ENCODE measurements around the gene NFATC2. TPM values are rescaled to one million over a fixed set of nuclear protein-coding genes. Genes with fewer than 3 reads are reported as not detected.
A peak's percentile ranks its signal among the peaks of the same experiment; 100 is the strongest.
"Not testable (repeated sequence)": the region's sequence is repeated elsewhere in the genome, so short reads cannot be mapped to it uniquely, and the experiment has no call there.

NFATC2 gene
- total RNA-seq, 4 donors from 2014 or later = 8.8 to 15.6 (median 13.0) TPM

GRCh38 chr20:51462566-51463276, 79.8 kb downstream of the NFATC2 start:
- 24% methylated on average over 11 of the region's 12 CpGs for WGBS
- H3K27ac ChIP-seq (replicated peaks in 1 of 4) = peak overlapping the region; percentile 33 to 53 (median 42)
- H3K36me3 ChIP-seq = peaks cover 0 to 4% (median 2%) of the 10 kb centered on the region in 4 donors
- no peaks in the 10 kb centered on the region for H3K27me3 ChIP-seq
- no peaks in the 10 kb centered on the region for H3K9me3 ChIP-seq
- intact Hi-C loops (cut with DNase I) = no loop called here
- DNase-seq (ENCODE audit: extremely low spot score) = no peak
- H3K4me3 ChIP-seq = no peak overlapping the region
- H3K4me1 ChIP-seq = peaks cover 10 to 18% (median 17%) of the 10 kb centered on the region in 4 donors
- TF ChIP-seq POLR2A (IDR thresholded peaks at IDR 0.05; ENCODE audit: low read depth) = no peak
- TF ChIP-seq CTCF (IDR thresholded peaks at IDR 0.05) = no peak
- TF ChIP-seq EP300 (IDR thresholded peaks at IDR 0.05) = no peak
- TF ChIP-seq POLR2AphosphoS5 (IDR thresholded peaks at IDR 0.05) = peak in 1 of 2 donors; percentile 54

- H3K27me3 ChIP-seq; H3K27ac ChIP-seq (replicated peaks in 1 of 4); H3K9me3 ChIP-seq; DNase-seq (ENCODE audit: extremely low spot score); intact Hi-C loops (cut with DNase I); H3K36me3 ChIP-seq; H3K4me3 ChIP-seq: not testable (repeated sequence)
- WGBS = 94% methylated on average over 5 of the region's 5 CpGs
- peaks cover 17 to 27% (median 26%) of the 10 kb centered on the region in 4 donors for H3K4me1 ChIP-seq
Observed at GRCh38 chr20:51461846-51462245, 80.7 kb downstream of the NFATC2 start.

- H3K27ac ChIP-seq (replicated peaks in 1 of 4) = no peak overlapping the region
- peaks cover 0 to 4% (median 2%) of the 10 kb centered on the region in 4 donors for H3K36me3 ChIP-seq
- H3K4me1 ChIP-seq = peaks cover 22 to 32% (median 31%) of the 10 kb centered on the region in 4 donors
- no peaks in the 10 kb centered on the region for H3K9me3 ChIP-seq
- 97% methylated on average over 8 of the region's 8 CpGs for WGBS
- TF ChIP-seq POLR2AphosphoS5 (IDR thresholded peaks at IDR 0.05) (no peak), CTCF (IDR thresholded peaks at IDR 0.05) (no peak), POLR2A (IDR thresholded peaks at IDR 0.05; ENCODE audit: low read depth) (no peak), EP300 (IDR thresholded peaks at IDR 0.05) (no peak)
- no peak overlapping the region for H3K4me3 ChIP-seq
- no peaks in the 10 kb centered on the region for H3K27me3 ChIP-seq
- intact Hi-C loops (cut with DNase I) = no loop called here
- no peak for DNase-seq (ENCODE audit: extremely low spot score)
Observed at GRCh38 chr20:51461306-51461705, 81.2 kb downstream of the NFATC2 start.

GRCh38 chr20:51460569-51461265, 81.8 kb downstream of the NFATC2 start:
- peaks cover 27 to 37% (median 36%) of the 10 kb centered on the region in 4 donors for H3K4me1 ChIP-seq
- no peaks in the 10 kb centered on the region for H3K27me3 ChIP-seq
- H3K9me3 ChIP-seq = no peaks in the 10 kb centered on the region
- peaks cover 0 to 4% (median 2%) of the 10 kb centered on the region in 4 donors for H3K36me3 ChIP-seq
- H3K4me3 ChIP-seq = no peak overlapping the region
- intact Hi-C loops (cut with DNase I) = no loop called here
- H3K27ac ChIP-seq (replicated peaks in 1 of 4) = no peak overlapping the region
- DNase-seq (ENCODE audit: extremely low spot score) = no peak
- 92% methylated on average over 13 of the region's 13 CpGs for WGBS
- TF ChIP-seq EP300 (IDR thresholded peaks at IDR 0.05) (no peak), POLR2A (IDR thresholded peaks at IDR 0.05; ENCODE audit: low read depth) (no peak), CTCF (IDR thresholded peaks at IDR 0.05) (no peak), POLR2AphosphoS5 (IDR thresholded peaks at IDR 0.05) (no peak)

- Histone ChIP-seq H3K27me3 (no peaks in the 10 kb centered on the region), H3K4me3 (no peak overlapping the region), H3K9me3 (no peaks in the 10 kb centered on the region), H3K36me3 (peaks cover 0 to 4% (median 2%) of the 10 kb centered on the region in 4 donors), H3K27ac (replicated peaks in 1 of 4) (no peak overlapping the region), H3K4me1 (peaks cover 27 to 41% (median 36%) of the 10 kb centered on the region in 4 donors)
- no peak for DNase-seq (ENCODE audit: extremely low spot score)
- intact Hi-C loops (cut with DNase I) = no loop called here
- no peak for TF ChIP-seq POLR2AphosphoS5 (IDR thresholded peaks at IDR 0.05)
- TF ChIP-seq EP300 (IDR thresholded peaks at IDR 0.05) = no peak
- no peak for TF ChIP-seq CTCF (IDR thresholded peaks at IDR 0.05)
- no peak for TF ChIP-seq POLR2A (IDR thresholded peaks at IDR 0.05; ENCODE audit: low read depth)
- 94% methylated on average over 3 of the region's 3 CpGs for WGBS
Observed at GRCh38 chr20:51460163-51460562, 82.4 kb downstream of the NFATC2 start.

Data from esophagus muscularis mucosa (tissue), 4 donors.